ENCODE data around the gene JAG2. TPM values are rescaled to one million over a fixed set of nuclear protein-coding genes. Genes with fewer than 3 reads are reported as not detected.

JAG2 gene
- total RNA-seq, 1 experiment from 2014 or later = 85.9 TPM

- POLR2A ChIA-PET = no interaction called here
- BruUV-seq (replicated peaks) = no TSS peak
- no peak for DNase-seq (ENCODE audit: low read depth, low spot score)
- Histone ChIP-seq H3K4me2 (ENCODE audit: low read length) (no peak overlapping the region), H3K9ac (ENCODE audit: low read length) (no peak overlapping the region), H3K4me1 (ENCODE audit: control insufficient read depth in 1 of 2, insufficient read depth in 2 of 2, low read length in 2 of 2) (peaks cover 33 to 48% of the 10 kb centered on the region in 2 experiments), H3K9me3 (ENCODE audit: control insufficient read depth in 1 of 2, insufficient read depth in 1 of 2, low read depth in 1 of 2, low read length in 2 of 2) (no peaks in the 10 kb centered on the region), H2AFZ (ENCODE audit: low read depth, low read length, poor library complexity, severe bottlenecking) (no peak overlapping the region), H3K27ac (ENCODE audit: low read depth, low read length) (no peak overlapping the region; the same call in 1 of the 2 replicates), H3K4me3 (replicated peaks in 1 of 2; ENCODE audit: low read depth in 1 of 2, low read length in 2 of 2) (no peak overlapping the region), H3K79me2 (ENCODE audit: insufficient read depth, low read length) (peaks cover 14% of the 10 kb centered on the region), H4K20me1 (ENCODE audit: insufficient read depth) (no peaks in the 10 kb centered on the region), H3K36me3 (ENCODE audit: control insufficient read depth in 1 of 2, insufficient read depth in 2 of 2, low read length in 2 of 2) (peaks cover 0 to 3% of the 10 kb centered on the region in 2 experiments; a peak in 1 of 4 replicates), H3K27me3 (ENCODE audit: insufficient read depth, low read length) (no peaks in the 10 kb centered on the region), H3K9me2 (ENCODE audit: insufficient read depth) (no peaks in the 10 kb centered on the region)
- CTCF ChIA-PET = no interaction called here
- RAD21 ChIA-PET (ENCODE audit: low non-redundant PET in 1 of 2, low total read pairs in 2 of 2, uncharacterized antibody in 2 of 2, unreplicated experiment in 2 of 2) = no interaction called here
- no peak for ATAC-seq
- intact Hi-C loops (cut with micrococcal nuclease) = no loop called here
- no peak for TF ChIP-seq TCF7L2 (IDR thresholded peaks at IDR 0.05; ENCODE audit: borderline replicate concordance, extremely low read depth, insufficient read depth, insufficient read length)
- no peak for TF ChIP-seq POLR2A (IDR thresholded peaks at IDR 0.05; ENCODE audit: borderline replicate concordance, extremely low read depth, insufficient read depth, insufficient read length)
- no peak for TF ChIP-seq JUND (IDR thresholded peaks at IDR 0.05)
- TF ChIP-seq SRF (IDR thresholded peaks at IDR 0.05; ENCODE audit: low read depth) = no peak
- TF ChIP-seq SIN3A (IDR thresholded peaks at IDR 0.05; ENCODE audit: low read depth) = no peak
- TF ChIP-seq REST (IDR thresholded peaks at IDR 0.05; ENCODE audit: low read depth) = no peak
- TF ChIP-seq RAD21 (IDR thresholded peaks at IDR 0.05; ENCODE audit: low read depth) = no peak
- TF ChIP-seq POLR2AphosphoS5 (IDR thresholded peaks at IDR 0.05; ENCODE audit: low read depth, low read length) = no peak
- no peak for TF ChIP-seq CBX3 (IDR thresholded peaks at IDR 0.05; ENCODE audit: low read depth)
Measured at GRCh38 chr14:105171004-105171673, 2.6 kb upstream of the JAG2 start.
